ENCODE data around the gene GPSM1.

The GPSM1 gene

GRCh38 chr9:136324501-136325300 is 2.6 kb upstream of the GPSM1 start:
- DNase-seq (ENCODE audit: low read depth in 2 of 2), result no peak
- no peak overlapping the region for H3K4me3 ChIP-seq (replicated peaks in 1 of 2; ENCODE audit: low read depth in 2 of 2, low read length in 2 of 2)
- TF ChIP-seq, protein P1, sequence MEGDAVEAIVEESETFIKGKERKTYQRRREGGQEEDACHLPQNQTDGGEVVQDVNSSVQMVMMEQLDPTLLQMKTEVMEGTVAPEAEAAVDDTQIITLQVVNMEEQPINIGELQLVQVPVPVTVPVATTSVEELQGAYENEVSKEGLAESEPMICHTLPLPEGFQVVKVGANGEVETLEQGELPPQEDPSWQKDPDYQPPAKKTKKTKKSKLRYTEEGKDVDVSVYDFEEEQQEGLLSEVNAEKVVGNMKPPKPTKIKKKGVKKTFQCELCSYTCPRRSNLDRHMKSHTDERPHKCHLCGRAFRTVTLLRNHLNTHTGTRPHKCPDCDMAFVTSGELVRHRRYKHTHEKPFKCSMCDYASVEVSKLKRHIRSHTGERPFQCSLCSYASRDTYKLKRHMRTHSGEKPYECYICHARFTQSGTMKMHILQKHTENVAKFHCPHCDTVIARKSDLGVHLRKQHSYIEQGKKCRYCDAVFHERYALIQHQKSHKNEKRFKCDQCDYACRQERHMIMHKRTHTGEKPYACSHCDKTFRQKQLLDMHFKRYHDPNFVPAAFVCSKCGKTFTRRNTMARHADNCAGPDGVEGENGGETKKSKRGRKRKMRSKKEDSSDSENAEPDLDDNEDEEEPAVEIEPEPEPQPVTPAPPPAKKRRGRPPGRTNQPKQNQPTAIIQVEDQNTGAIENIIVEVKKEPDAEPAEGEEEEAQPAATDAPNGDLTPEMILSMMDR (IDR thresholded peaks at IDR 0.05; ENCODE audit: low read depth, low read length), result no peak

DNA sequence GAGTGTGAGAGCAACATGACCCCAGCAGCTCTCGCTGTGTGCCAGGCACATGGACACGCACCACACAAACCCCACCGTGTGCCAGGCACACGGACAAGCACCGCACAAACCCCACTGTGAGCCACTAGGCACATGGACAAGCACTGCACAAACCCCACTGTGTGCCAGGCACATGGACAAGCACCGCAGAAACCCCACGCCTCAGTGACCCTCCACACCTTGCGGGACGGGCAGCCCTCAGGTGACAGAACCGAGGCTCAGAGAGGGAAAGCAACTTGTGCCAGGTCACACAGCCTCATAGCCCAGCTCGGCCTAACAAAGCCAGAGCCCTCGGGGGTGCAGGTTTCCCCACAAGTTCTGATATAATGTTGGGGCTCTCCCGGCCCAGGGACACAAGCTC is 2.0 kb upstream of the GPSM1 start:
- no peak for DNase-seq (ENCODE audit: low read depth in 2 of 2)
- TF ChIP-seq, protein P1 (IDR thresholded peaks at IDR 0.05; ENCODE audit: low read depth, low read length), result no peak
- H3K4me3 ChIP-seq (replicated peaks in 1 of 2; ENCODE audit: low read depth in 2 of 2, low read length in 2 of 2), result no peak overlapping the region

- no peak overlapping the region for H3K4me3 ChIP-seq (replicated peaks in 1 of 2; ENCODE audit: low read depth in 2 of 2, low read length in 2 of 2)
- TF ChIP-seq, protein P1 (IDR thresholded peaks at IDR 0.05; ENCODE audit: low read depth, low read length), result no peak
- peak; percentile 23 to 67 for DNase-seq (ENCODE audit: low read depth in 2 of 2)
Observed at GRCh38 chr9:136326061-136326760, 1.1 kb upstream of the GPSM1 start.

DNA sequence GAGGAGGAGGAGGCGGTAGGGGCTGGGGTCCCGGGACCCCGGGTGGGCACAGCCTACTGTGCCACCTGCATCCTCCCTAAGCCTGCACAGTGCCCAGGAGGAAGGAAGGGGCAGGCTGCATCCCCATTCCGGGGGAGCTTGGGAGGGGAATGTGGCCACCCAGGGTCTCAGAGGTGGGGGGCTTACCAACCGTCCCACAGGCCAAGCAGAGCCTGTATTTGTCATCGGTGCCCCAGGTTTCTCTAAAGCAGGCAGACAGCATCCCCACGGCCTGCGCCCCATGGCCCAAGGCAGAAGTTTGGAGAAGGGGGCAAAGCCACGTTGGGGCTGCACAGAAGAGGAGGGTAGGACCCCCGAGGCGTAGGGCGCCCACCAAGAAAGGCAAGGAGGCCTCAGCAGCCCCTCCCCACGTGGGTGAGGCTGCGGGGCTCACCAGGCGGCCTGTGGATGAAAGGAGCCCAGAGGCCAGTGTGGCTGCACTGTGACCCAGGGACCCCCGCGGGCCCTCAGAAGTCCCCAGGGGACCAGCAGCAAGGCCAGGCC is 507 bp upstream of the GPSM1 start:
- DNase-seq (ENCODE audit: low read depth in 2 of 2), result no peak
- TF ChIP-seq, protein P1 (IDR thresholded peaks at IDR 0.05; ENCODE audit: low read depth, low read length), result no peak
- H3K4me3 ChIP-seq (replicated peaks in 1 of 2; ENCODE audit: low read depth in 2 of 2, low read length in 2 of 2), result peak overlapping the region; percentile 36 to 43

GRCh38 chr9:136328011-136328621 is 777 bp downstream of the GPSM1 start:
- no peak for DNase-seq (ENCODE audit: low read depth in 2 of 2)
- TF ChIP-seq, protein P1 (IDR thresholded peaks at IDR 0.05; ENCODE audit: low read depth, low read length), result no peak
- H3K4me3 ChIP-seq (replicated peaks in 1 of 2; ENCODE audit: low read depth in 2 of 2, low read length in 2 of 2), result peak overlapping the region; percentile 76 to 79

- peak; percentile 29 to 76 for DNase-seq (ENCODE audit: low read depth in 2 of 2)
- TF ChIP-seq, protein P1 (IDR thresholded peaks at IDR 0.05; ENCODE audit: low read depth, low read length), result no peak
- H3K4me3 ChIP-seq (replicated peaks in 1 of 2; ENCODE audit: low read depth in 2 of 2, low read length in 2 of 2), result peak overlapping the region; percentile 76 to 79
Observed at GRCh38 chr9:136328622-136329041, 1.3 kb downstream of the GPSM1 start.

All from cardiac fibroblast (primary cell).